Activated CD4-positive, alpha-beta T cell treated with anti-CD3 and anti-CD28 coated beads, Interleukin-2, amount 50 U/mL, for 48 hours (primary cell): ENCODE results near the gene KRT35.
"Not testable (repeated sequence)": the region's sequence is repeated elsewhere in the genome, so short reads cannot be mapped to it uniquely, and the experiment has no call there.

Experiments
- DNase-seq, 2 experiments: peaks; one replicate each; pipeline ENCODE4 v3.0.0-alpha.2; 2020

The KRT35 gene

DNA sequence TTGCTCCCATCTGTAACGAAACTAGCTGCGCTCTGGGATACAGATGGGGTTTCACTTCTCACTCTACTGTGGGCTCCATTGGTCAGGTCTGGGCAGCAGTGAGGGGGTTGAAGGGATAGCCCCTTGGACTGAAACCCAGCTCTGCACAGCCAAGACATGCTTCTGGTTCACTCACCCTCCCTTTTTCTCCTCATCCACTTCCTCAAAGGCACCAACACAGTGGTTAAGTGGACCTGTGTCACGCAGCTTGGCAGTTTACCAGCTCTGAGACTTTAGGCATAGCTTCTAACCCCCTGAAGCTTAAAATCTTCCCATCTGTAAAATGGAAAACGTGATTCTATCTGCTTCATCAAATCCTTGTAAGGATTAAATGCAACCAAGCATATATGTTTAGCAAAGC is 28.7 kb downstream of the KRT35 start:
- DNase-seq: no peak

- no peak for DNase-seq
These were observed 29.7 kb downstream of the KRT35 start for GRCh38 chr17:41451154-41451728.

DNA sequence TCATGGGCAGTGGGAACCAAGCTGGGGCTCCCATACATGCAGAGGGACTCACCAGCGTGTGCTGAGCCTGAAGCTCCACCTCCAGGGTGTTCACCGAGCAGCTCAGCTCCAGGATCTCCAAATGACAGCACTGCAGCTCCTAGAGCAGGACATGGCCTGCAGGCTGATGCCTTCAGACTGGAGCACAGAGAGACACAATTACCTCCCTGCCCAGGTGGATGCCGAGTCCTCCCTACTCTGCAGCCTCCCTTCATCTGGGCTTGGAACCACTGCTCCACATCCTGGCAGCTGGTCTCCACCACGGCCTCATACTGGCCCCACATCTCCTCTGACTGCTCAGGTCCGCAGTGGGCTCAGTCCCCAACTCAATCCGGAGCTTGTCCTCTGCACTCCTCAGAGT is 31.9 kb downstream of the KRT35 start:
- no peak for DNase-seq

- no peak for DNase-seq
These were observed 32.4 kb downstream of the KRT35 start for GRCh38 chr17:41448506-41448905.

DNA sequence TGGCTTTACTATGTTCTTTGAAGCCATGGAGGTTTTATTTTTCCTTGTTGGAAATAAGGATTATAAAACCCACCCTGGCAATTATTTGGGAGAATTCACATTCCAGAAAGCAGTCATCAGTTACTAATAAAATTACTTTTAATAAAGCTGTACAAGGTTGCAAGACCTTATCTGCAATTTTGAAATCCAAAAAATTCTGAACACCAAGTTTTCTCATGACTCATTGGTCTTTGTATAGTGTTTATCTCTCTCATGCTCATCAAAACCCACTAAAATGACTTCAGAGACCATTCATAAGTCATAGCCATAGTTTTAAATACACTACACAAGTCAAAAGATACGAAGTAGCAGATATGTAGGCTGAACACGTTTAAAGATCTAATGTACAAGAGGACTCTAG is 34.1 kb downstream of the KRT35 start:
- DNase-seq: no peak

- DNase-seq: no peak
These were observed 36.3 kb downstream of the KRT35 start for GRCh38 chr17:41444640-41445039.

GRCh38 chr17:41444186-41444585 is 36.8 kb downstream of the KRT35 start:
- no peak for DNase-seq

GRCh38 chr17:41442739-41443138 is 38.2 kb downstream of the KRT35 start:
- DNase-seq: no peak

- no peak for DNase-seq
These were observed 40.4 kb downstream of the KRT35 start, which contains the start of gene KRT38 for GRCh38 chr17:41440531-41441033. KRT38 (minus strand) TSS chr17:41440983; CDS start chr17:41440921, 62 bp downstream.

GRCh38 chr17:41439375-41439774 is 41.6 kb downstream of the KRT35 start:
- DNase-seq: no peak

GRCh38 chr17:41437769-41438168 is 43.2 kb downstream of the KRT35 start:
- DNase-seq: no peak

- DNase-seq: no peak
These were observed 43.7 kb downstream of the KRT35 start for GRCh38 chr17:41437254-41437653.

DNA sequence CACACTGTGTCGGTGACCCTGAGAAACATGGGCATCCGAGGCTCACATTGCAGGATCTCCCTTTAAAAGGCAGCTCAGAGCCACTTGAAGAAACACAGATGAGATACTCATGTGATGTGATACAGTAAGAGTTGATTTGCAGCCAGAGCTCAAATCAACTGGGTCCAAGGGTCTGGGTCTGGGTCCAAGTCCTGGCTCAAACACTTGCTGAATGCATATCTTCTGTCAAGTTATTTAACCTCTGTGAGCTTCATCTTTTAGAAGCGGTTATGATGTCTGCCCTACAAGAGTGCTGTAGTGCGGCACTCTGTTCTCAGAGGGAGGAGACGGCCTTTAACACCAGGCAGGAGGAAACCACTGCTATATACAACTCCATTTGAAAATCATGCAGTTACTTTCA is 46.5 kb downstream of the KRT35 start:
- no peak for DNase-seq

- no peak for DNase-seq
These were observed 46.9 kb downstream of the KRT35 start for GRCh38 chr17:41434005-41434404.

GRCh38 chr17:41433586-41433985 is 47.4 kb downstream of the KRT35 start:
- no peak for DNase-seq

DNA sequence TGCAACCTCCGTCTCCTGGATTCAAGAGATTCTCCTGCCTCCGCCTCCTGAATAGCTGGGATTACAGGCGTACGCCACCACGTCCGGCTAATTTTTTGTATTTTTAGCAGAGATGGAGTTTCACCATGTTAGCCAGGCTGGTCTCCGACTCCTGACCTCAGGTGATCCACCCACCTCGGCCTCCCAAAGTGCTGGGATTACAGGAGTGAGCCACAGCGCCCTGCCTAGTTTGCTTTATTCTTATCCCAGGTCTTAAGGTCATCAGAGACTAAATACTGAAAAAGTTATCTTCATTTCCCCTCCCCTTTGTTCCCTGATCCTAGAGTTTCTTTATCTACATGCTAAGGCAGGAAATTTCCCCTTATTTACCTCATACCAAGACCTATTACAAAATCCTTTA is 50.6 kb downstream of the KRT35 start:
- not testable (repeated sequence) for DNase-seq

DNA sequence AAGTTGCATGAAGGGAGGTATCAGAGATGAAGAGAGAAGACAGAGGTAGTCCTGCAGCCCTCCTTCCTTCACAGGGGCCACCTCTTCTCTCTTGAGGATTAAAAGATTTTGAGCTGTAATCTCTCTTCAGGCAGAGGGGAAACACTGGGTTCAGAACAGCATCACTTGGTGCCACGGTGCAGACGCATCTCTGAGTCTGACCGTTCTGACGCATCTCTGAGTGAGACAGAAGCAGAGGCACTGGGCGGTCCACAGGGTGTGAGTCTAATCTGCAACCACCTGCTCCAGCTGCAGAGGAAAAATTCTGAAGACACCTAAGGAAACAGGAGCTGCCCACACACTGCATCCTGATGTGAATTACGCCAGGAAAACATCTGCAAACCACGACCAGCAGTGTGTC is 51.3 kb downstream of the KRT35 start:
- DNase-seq: no peak

DNA sequence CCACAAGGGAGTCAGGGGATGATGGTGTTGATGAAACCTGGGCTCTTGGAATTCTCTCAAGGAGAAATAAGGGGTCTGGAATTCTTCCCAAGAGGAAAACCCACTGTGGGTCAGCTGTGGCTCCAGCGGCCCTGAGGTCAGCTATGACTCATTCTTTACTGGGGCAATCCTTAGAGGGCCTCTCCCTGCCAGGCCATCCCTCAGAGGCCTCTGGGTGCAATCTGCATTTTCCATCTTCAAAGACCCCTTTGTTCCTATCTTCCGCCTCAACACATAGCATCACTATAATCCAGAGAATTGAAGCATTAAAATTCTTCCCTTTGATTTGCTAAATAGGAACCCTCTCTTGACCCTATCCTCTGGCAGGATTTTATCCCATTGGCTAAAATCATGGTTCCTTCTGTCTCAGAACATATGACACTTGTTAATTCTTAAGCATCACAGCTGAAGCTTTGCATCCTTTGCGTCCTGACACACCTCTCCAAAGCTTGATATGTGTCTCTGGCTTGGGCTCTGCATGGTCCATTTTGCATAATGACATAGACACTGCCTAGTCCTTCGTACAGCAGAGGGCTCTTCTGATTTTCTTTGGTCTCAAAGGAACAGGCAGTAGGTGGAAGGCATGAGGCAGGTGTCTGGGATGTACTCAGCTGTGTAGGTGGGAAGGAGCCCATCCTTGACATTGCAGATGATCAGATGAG is 52.2 kb downstream of the KRT35 start:
- no peak for DNase-seq
